PC-3 (cell line): Measurements from ENCODE around the gene CFAP221.

Experiments used
- EZH2 ChIP-seq: fragments of 300-600 bp; sonication (generic); IDR thresholded peaks from one replicate; pipeline ENCODE4 v1.6.1; 2017; ENCODE audit warnings: antibody characterized with exemption, mild to moderate bottlenecking, low read length; ENCODE audit not compliant: unreplicated experiment
- EZH2phosphoT487 ChIP-seq: fragments of 300-600 bp; sonication (generic); IDR thresholded peaks from 2 replicates; pipeline ENCODE4 v1.6.1; 2018; ENCODE audit warnings: mild to moderate bottlenecking, antibody characterized with exemption, low read length, borderline replicate concordance
- TF ChIP-seq, protein P1 (sequence below): fragments of 300-600 bp; sonication (generic); conservative IDR thresholded peaks from 2 replicates; pipeline ENCODE4 v1.5.1; 2017; ENCODE audit warnings: antibody characterized with exemption, low read depth, mild to moderate bottlenecking, low read length

DNA sequence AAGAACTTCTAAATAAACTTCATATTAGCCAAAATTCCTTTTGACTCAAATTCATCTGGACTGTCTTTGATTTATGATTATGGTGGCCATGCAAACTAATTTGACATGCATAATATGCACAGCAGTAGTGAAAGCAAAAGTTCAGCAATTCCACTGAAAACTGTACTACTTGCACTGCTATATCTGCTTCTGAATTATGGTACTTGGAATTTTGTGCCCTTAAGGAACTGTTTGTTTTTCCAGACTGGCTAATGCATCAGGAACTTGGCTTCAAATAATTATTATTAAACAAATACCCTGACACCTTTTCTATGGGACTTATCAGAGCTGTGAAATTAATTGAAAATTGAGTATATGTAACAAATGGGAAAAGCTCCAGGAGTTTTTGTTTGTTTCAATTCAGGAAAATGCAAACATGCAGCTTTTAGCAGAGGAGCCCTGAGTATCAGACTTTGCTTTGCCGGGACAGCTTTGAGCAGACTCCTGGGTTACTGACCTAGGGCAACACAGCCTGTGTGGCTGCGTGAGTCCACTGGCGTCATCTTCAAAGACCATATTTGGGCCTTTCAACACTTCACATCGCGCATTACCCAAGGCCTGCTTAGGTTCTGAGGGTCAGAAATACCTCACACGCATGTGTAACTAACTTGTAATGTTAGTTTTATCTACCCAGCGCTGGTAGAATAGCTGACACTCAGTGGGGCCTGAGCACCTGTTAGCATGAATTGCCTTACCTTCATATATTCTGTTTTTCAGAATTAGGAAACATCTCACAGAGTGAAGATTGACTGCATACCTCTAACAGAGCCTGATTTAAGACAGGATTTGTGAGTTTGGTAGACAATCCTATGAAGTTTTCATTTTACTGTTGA is 35.4 kb downstream of the CFAP221 start:
- TF ChIP-seq, protein P1, sequence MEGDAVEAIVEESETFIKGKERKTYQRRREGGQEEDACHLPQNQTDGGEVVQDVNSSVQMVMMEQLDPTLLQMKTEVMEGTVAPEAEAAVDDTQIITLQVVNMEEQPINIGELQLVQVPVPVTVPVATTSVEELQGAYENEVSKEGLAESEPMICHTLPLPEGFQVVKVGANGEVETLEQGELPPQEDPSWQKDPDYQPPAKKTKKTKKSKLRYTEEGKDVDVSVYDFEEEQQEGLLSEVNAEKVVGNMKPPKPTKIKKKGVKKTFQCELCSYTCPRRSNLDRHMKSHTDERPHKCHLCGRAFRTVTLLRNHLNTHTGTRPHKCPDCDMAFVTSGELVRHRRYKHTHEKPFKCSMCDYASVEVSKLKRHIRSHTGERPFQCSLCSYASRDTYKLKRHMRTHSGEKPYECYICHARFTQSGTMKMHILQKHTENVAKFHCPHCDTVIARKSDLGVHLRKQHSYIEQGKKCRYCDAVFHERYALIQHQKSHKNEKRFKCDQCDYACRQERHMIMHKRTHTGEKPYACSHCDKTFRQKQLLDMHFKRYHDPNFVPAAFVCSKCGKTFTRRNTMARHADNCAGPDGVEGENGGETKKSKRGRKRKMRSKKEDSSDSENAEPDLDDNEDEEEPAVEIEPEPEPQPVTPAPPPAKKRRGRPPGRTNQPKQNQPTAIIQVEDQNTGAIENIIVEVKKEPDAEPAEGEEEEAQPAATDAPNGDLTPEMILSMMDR = no peak
- no peak for TF ChIP-seq EZH2phosphoT487
- no peak for TF ChIP-seq EZH2
